Coronary artery (tissue), 2 donors: Measurements from ENCODE around the gene PEX5.

Experiments used
- DNase-seq: peaks from one replicate; pipeline ENCODE4 v3.0.0-alpha.2; 2017; ENCODE audit warnings: low spot score
- H3K27ac ChIP-seq, 2 donors: fragments of 200-600 bp; sonication (generic); one replicate each; pipeline ENCODE4 v1.5.1; 2016 to 2019
- H3K4me3 ChIP-seq: fragments of 200-600 bp; sonication (generic); 2 replicates; pipeline ENCODE4 v1.5.1; 2016; ENCODE audit warnings: mild to moderate bottlenecking, moderate library complexity
- CTCF ChIP-seq: fragments of 200-600 bp; sonication (generic); IDR thresholded peaks from one replicate; pipeline ENCODE4 v1.5.1; 2019; ENCODE audit warnings: antibody characterized with exemption

The PEX5 gene

GRCh38 chr12:7145671-7146070 lies 43.8 kb upstream of the PEX5 start:
- Histone ChIP-seq H3K27ac (no peak overlapping the region), H3K4me3 (no peak overlapping the region)
- TF ChIP-seq CTCF = no peak
- no peak for DNase-seq

- Histone ChIP-seq H3K27ac (no peak overlapping the region), H3K4me3 (no peak overlapping the region)
- DNase-seq = no peak
- no peak for TF ChIP-seq CTCF
These were observed 43.3 kb upstream of the PEX5 start for GRCh38 chr12:7146228-7146627.

GRCh38 chr12:7146906-7147305 lies 42.6 kb upstream of the PEX5 start:
- H3K27ac ChIP-seq = no peak overlapping the region
- H3K4me3 ChIP-seq = no peak overlapping the region
- no peak for TF ChIP-seq CTCF
- DNase-seq = peak; percentile 31

- Histone ChIP-seq H3K27ac (no peak overlapping the region), H3K4me3 (no peak overlapping the region)
- no peak for DNase-seq
- no peak for TF ChIP-seq CTCF
These were observed 39.1 kb upstream of the PEX5 start for GRCh38 chr12:7150356-7150755.

- no peak overlapping the region for H3K27ac ChIP-seq
- H3K4me3 ChIP-seq = no peak overlapping the region
- TF ChIP-seq CTCF = no peak
- DNase-seq = no peak
These were observed 38.6 kb upstream of the PEX5 start for GRCh38 chr12:7150841-7151240.

GRCh38 chr12:7151532-7151931 lies 38.0 kb upstream of the PEX5 start:
- TF ChIP-seq CTCF = no peak
- H3K4me3 ChIP-seq = no peak overlapping the region
- H3K27ac ChIP-seq = no peak overlapping the region
- DNase-seq = no peak

GRCh38 chr12:7152818-7153217 lies 36.7 kb upstream of the PEX5 start:
- no peak for TF ChIP-seq CTCF
- Histone ChIP-seq H3K27ac (no peak overlapping the region), H3K4me3 (no peak overlapping the region)
- no peak for DNase-seq
